CD4-positive, alpha-beta T cell treated with Interleukin-21 for 1 hour (primary cell): ENCODE results near the gene TIMM50.
A peak's percentile ranks its signal among the peaks of the same experiment; 100 is the strongest.
"Not testable (repeated sequence)": the region's sequence is repeated elsewhere in the genome, so short reads cannot be mapped to it uniquely, and the experiment has no call there.

Source experiments
- DNase-seq: peaks from one replicate; pipeline ENCODE4 v3.0.0-alpha.2; 2020

Gene TIMM50

DNA sequence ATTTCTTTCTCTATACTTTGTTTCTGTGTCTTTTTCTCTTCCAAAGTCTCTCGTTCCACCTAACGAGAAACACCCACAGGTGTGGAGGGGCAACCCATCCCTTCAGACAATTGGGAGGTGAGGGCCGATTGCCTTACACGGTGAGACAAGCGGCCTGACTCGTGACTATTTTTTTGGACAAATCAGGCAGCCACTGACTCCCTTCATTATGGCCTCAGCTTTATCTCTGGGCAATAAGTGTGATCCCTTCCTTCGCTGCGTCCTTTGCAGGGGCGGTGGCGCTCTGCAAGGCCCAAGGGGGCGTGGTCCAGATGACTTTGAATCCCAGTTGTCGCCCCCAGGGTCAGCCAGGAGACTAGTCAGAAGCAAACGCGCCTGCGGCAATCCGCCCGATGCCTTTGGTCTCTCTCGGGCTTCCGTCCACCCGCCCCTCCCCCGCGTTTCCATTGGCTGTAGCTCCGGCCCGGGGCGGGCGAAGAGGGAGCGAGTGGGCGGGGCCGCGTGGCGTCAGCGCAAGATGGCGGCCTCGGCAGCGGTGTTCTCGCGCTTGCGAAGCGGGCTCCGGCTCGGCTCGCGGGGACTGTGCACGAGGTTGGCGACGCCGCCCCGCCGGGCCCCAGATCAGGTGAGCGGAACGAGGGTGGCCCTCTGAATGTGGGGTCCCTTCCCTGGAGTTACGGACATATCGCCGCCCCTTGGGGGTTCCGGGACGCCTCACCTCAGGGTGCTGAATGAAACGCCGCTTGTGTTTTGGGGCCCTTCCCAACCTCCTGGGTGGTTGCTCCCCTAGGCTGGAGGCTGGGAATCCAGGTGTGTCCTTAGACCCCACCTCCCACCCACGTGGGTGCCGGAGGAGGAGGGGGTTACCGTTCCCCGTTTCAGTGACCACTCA lies at the start of gene TIMM50:
TSS of gene TIMM50 (plus strand) at position 502 of the 892 bp plus-strand sequence. CDS start at position 518, 16 bp downstream.
- peak; percentile 97 for DNase-seq

DNA sequence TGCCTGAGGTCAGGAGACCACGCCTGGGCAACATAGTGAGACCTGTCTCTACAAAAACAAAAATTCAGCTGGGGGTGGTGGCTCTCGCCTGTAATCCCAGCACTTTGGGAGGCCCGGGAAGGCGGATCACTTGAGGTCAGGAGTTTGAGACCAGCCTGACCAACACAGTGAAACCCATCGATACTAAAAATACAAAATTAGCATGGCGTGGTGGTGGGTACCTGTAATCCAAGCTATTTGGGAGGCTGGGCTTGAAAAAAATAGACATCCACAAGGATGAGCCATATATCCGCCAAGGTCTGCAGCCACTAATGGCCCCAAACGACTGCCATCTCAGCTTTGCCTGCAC lies 48.0 kb upstream of the TIMM50 start:
- DNase-seq, result no peak

GRCh38 chr19:39433480-39434079 lies 47.1 kb upstream of the TIMM50 start:
- no peak for DNase-seq

- no peak for DNase-seq
Observed at GRCh38 chr19:39434123-39435076, 46.2 kb upstream of the TIMM50 start.

GRCh38 chr19:39435499-39436349 lies 44.9 kb upstream of the TIMM50 start, which contains the start of gene RPS16:
Gene RPS16, minus strand, starts transcription at chr19:39435949. Its CDS starts 54 bp downstream, at chr19:39435895.
- peak; percentile 99 for DNase-seq

DNA sequence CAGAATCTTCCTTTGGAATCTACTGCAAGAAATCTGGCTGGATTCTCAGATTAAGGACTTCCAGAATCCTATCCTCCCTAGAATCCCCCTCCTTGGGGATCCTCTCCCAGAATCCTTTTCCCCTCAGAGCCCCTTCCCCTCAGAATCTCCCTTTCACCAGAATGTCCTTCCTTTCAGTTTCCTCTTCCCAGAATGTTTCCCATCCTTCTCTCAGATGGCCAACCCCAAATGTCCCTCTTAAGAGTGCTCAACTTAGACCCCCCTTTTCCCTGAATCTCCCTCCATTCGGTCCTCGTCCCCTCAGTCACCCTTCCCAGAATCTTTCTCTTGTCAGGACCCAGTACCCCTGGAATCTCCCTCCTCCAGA lies 44.3 kb upstream of the TIMM50 start:
- no peak for DNase-seq

DNA sequence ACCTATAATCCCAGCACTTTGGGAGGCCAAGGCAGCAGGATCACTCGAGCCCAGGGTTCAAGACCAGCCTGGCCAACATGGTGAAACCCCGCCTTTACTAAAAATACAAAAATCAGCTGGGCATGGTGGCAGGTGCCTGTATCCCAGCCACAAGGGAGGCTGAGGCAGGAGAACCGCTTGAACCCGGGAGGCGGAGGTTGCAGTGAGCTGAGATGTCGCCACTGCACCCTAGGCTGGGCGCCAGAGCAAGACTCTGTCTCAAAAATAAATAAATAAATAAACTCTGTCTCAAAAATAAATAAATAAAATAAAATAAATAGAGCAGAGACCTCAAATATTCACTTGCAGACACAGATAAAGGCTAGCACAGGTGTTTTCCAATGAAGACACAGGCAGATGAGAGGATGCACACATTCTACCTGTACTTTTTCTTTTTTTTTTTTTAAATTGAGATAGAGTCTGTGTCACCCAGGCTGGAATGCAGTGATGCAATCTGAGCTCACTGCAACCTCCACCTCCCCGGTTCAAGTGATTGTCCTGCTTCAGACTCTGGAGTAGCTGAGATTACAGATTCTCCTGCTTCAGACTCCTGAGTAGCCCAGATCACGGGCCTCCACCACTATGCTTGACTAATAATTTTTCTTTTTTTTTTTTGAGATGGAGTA lies 42.2 kb upstream of the TIMM50 start:
- no peak for DNase-seq

DNA sequence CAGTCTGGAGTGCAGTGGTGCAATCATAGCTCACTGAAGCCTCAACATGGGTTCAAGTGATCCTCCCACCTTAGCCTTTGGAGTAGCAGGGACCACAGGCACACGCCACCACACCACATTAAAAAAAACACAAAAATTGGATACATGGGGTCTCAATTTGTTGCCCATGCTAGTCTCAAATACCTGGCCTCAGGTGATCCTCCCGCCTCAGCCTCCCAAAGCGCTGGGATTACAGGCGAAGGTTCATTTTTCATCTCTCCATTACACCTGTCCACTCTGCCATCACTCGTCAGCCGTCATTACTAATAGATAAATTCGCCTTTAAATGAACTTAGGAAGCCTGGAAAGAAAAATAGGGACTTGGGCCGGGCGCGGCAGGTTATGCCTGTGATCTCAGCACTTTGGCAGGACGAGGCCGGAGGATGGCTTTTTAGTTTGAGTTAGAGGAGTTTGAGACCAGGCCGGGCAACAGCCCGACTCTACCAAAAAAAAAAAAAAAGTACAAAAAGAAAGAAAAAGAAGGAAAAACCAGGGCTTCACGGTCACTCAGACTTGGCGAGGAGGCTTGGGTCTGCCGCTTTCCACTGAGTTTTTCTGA lies 35.9 kb upstream of the TIMM50 start:
- no peak for DNase-seq

- peak; percentile 99 for DNase-seq
Observed at GRCh38 chr19:39445196-39446111, 35.2 kb upstream of the TIMM50 start, which contains the start of gene SUPT5H. Gene SUPT5H, plus strand, starts transcription at chr19:39445582. Its CDS starts 309 bp downstream, at chr19:39445891.

DNA sequence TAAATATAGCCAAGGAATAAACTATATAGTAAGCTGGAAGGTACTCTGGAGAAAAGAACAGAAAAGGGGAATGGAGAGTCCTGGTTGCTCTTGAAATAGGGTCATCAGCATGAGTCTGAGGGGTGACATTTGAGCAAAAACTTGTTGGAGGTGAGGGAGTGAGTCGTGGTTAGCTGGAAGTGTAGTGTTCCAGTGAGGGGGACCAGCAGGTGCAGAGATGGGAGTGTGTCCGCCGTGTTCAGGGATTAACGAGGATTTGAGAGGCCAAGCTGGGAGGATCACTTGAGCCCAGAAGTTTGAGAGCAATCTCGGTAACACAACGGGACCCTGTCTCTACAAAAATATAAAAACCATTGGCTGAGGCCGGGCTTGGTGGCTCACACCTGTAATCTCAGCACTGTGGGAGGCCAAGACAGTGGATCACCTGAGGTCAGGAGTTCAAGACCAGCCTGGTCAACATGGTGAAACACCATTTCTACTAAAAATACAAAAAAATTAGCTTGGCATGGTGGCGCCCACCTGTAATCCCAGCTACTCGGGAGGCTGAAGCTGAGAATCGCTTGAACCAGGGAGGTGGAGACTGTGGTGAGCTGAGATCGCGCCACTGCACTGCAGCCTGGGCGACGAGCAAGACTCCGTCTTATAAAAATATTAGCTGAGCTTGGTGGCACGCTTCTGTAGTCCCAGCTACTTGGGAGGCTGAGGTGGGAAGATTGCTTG lies 34.1 kb upstream of the TIMM50 start:
- no peak for DNase-seq

- no peak for DNase-seq
Observed at GRCh38 chr19:39448271-39448670, 32.4 kb upstream of the TIMM50 start.

- no peak for DNase-seq
Observed at GRCh38 chr19:39449116-39449797, 31.4 kb upstream of the TIMM50 start.

DNA sequence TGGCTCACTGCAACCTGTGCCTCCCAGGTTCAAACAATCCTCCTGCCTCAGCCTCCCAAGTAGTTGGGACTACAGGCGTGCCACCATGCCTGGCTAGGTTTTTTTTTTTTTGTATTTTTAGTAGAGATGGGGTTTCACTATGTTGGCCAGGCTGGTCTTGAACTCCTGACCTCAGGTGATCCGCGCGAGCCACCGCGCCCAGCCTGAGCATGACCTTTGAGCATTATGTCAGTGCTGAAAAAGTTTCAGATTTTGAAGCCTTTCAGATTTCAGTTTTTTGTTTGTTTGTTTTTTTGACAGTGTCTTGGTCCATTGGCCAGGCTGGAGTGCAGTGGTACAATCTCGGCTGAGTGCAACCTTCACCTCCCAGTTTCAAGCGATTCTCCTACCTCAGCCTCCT lies 29.4 kb upstream of the TIMM50 start:
- DNase-seq, result not testable (repeated sequence)

DNA sequence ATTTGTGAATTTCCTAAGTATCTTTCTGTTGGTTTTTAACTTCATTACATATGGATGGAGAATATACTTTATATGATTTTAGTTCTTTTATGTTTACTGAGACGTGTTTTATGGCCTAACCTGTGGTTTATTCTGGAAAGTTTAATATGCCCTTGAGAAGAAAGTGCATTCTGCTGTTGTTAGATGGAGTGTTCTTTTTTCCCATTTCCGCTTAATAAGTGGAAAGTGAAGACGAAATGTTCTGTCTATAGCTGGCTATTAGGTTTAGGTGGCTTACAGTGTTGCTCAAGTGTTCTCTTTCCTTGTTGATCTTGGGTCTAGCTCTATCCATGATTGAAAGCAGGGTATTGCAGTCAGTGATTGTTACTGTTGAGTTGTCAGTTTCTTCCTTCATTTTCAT lies 17.2 kb upstream of the TIMM50 start:
- no peak for DNase-seq

DNA sequence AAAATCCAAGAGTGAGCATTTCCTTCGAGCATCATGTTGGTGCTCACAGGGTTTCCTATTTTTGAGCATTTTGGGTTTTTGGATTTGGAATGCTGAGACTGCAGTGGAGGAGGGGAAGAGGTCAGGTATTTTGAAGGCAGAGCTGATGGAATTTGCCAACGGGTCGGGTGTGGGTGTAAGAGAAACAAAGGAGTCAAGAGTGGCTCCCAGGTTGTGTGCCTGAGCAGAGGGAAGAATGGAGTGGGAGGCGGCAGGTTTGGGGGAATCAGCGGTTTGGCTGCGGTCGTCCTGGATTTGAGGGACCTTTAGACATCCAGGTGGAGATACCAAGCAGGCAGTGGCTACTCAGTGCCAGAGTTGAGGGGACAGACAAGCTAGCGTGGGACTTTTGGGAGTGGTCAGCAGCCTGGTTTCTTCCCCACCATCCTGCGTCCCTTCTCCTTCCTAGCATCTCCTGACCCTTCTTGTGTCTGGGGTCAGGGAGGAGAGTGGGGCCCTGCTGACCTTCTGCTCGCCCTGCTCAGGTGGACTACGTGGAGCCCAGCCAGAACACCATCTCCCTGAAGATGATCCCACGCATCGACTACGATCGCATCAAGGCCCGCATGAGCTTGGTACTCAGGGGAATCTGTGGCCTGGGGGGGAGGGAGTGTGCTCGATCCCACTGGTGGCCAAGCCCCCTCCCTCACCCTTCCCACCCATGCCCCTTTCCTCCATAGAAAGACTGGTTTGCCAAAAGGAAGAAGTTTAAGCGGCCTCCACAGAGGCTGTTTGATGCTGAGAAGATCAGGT lies 14.5 kb upstream of the TIMM50 start:
- no peak for DNase-seq

GRCh38 chr19:39467941-39468340 lies 12.7 kb upstream of the TIMM50 start:
- DNase-seq, result no peak

DNA sequence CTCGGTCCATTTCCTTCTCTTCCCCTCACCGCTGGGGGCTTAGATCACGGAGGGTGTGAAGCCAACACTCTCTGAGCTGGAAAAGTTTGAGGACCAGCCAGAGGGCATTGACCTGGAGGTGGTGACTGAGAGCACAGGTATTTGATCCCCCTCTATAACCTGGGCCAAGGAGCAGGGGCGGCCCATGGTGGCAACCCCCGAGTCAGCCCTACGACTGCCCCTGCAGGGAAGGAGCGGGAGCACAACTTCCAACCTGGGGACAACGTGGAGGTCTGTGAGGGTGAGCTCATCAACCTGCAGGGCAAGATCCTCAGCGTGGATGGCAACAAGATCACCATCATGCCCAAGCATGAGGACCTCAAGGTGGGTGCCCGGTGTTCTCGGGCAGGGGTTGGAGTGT lies 11.6 kb upstream of the TIMM50 start:
- DNase-seq, result no peak

DNA sequence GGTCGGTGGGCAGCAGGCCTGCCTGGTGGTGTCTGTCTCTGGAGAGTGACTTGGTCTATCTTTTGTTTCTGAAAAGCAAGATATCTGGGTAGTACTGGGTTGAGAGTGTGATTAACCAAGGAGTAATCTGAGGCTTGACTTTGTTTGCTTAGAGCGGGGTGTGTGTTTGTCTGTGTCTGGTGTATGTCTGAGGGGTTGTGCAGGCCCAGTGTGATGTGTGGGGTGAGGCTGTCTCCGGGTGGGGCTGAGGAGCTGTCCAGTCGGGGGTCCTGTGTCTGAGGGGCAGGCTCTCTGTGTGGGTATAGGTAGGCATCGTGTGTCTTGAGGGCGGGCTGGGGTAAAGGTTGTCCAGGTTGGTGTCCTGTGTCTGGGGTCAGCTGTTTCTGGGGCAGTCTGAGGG lies 11.1 kb upstream of the TIMM50 start:
- no peak for DNase-seq
